Measurements from ENCODE around the gene SMR3B. TPM values are rescaled to one million over a fixed set of nuclear protein-coding genes. Genes with fewer than 3 reads are reported as not detected.

Gene SMR3B
- total and polyA plus RNA-seq, 8 donors: not detected

DNA sequence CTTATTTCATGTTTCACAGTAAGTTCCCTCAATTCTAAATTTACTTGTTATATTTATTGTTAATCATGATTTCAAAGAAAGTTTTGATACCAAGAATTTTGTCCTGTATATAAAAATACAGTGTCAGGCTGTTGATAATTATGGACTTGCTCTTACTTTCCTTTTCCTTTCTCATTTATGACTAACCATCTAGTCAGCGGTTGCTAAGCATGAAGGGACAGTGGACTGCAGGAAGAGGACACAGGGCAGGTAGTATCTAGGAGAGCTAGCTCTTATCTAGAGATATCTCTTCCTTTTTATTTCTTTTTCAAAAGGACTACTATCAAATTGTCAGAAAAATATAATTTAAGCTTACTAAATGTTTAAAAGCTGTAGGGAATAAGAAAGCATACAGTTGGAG, 16.4 kb downstream of the SMR3B start:
- no peak for ATAC-seq
- Histone ChIP-seq H3K27me3 (no peaks in the 10 kb centered on the region), H3K27ac (no peak overlapping the region), H3K9me3 (no peaks in the 10 kb centered on the region), H3K36me3 (no peaks in the 10 kb centered on the region), H3K4me3 (no peak overlapping the region), H3K4me1 (no peaks in the 10 kb centered on the region)
- TF ChIP-seq CTCF (IDR thresholded peaks at IDR 0.05): no peak
- no peak for DNase-seq
- intact Hi-C loops (cut with DNase I): no loop called here

- Histone ChIP-seq H3K4me1 (no peaks in the 10 kb centered on the region), H3K27me3 (no peaks in the 10 kb centered on the region), H3K4me3 (no peak overlapping the region), H3K9me3 (no peaks in the 10 kb centered on the region), H3K27ac (no peak overlapping the region), H3K36me3 (no peaks in the 10 kb centered on the region)
- TF ChIP-seq CTCF (IDR thresholded peaks at IDR 0.05): no peak
- intact Hi-C loops (cut with DNase I): no loop called here
- no peak for DNase-seq
- no peak for ATAC-seq
Observed at GRCh38 chr4:70402762-70403161, 19.8 kb downstream of the SMR3B start.

DNA sequence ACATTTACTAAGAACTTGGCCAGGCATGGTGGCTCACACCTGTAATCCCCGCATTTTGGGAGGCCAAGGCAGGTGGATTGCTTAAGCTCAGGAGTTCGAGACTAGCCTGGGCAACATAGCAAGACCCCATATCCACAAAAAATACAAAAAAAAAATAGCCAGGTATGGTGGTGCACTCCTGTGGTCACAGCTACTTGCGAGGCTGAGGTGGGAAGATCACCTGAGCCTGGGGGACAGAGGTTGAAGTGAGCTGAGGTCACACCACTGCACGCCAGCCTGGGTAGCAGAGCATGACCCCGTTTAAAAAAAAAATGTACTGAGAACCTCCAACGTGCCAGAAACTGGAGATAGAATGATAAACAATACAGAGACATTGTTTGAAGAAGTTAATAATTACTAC, 22.8 kb downstream of the SMR3B start:
- Histone ChIP-seq H3K27me3 (no peaks in the 10 kb centered on the region), H3K36me3 (no peaks in the 10 kb centered on the region), H3K27ac (no peak overlapping the region), H3K9me3 (no peaks in the 10 kb centered on the region), H3K4me1 (no peaks in the 10 kb centered on the region), H3K4me3 (no peak overlapping the region)
- DNase-seq (no peak), ATAC-seq (no peak)
- intact Hi-C loops (cut with DNase I): no loop called here
- no peak for TF ChIP-seq CTCF (IDR thresholded peaks at IDR 0.05)

- no peaks in the 10 kb centered on the region for H3K27me3 ChIP-seq
- H3K9me3 ChIP-seq: peaks cover 0 to 6% of the 10 kb centered on the region in 2 donors
- intact Hi-C loops (cut with DNase I): no loop called here
- no peak overlapping the region for H3K27ac ChIP-seq
- H3K4me3 ChIP-seq: no peak overlapping the region
- H3K4me1 ChIP-seq: no peaks in the 10 kb centered on the region
- no peaks in the 10 kb centered on the region for H3K36me3 ChIP-seq
- DNase-seq: no peak
- TF ChIP-seq CTCF (IDR thresholded peaks at IDR 0.05): no peak
- no peak for ATAC-seq
Observed at GRCh38 chr4:70425306-70425705, 42.4 kb downstream of the SMR3B start.

DNA sequence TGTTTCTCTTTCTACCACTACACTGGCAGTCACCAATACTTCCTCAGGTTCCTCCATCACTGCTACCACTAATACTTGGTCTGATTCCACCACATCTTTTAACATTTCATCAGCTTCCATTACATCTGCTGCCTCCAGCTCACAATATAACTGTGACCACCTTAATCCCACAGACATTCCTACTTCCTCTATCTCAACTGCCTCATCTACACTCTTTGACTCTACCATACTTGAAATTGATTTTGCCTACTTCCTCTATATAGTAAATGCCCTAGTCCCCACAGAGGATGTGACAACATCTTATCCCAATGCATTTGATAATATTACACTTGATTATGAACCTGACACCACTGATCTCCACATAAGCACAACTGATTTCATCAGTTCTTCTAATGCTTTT, 43.9 kb downstream of the SMR3B start:
- no peak for DNase-seq
- no peak overlapping the region for H3K27ac ChIP-seq
- H3K4me1 ChIP-seq: no peaks in the 10 kb centered on the region
- intact Hi-C loops (cut with DNase I): no loop called here
- H3K4me3 ChIP-seq: no peak overlapping the region
- peaks cover 0 to 6% of the 10 kb centered on the region in 2 donors for H3K9me3 ChIP-seq
- TF ChIP-seq CTCF (IDR thresholded peaks at IDR 0.05): no peak
- ATAC-seq: no peak
- H3K36me3 ChIP-seq: no peaks in the 10 kb centered on the region
- no peaks in the 10 kb centered on the region for H3K27me3 ChIP-seq
